Measurements from ENCODE around the gene WFDC6.

The WFDC6 gene

DNA sequence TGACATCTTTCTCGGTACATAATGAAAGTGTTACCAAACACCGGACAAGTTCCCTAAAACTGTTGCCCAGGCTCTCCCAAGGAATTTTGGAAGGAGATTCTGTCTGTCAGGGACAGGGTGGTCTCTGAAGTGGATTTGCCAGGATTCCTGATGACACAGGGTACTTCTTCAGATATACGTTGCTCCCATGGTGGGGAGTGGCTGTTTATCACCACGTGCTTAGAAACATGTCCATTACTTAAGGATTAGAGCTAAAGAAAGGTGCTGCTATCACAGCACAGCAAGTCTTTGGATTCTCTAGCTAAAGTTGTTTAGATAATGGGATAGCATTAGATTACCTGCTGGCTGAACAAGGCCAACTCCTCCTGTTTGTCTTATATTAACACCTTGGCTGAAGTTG, 30.2 kb downstream of the WFDC6 start:
- no peak overlapping the region for H3K4me3 ChIP-seq (ENCODE audit: low read length)
- no peaks in the 10 kb centered on the region; the same call in 1 of the 2 replicates for H4K20me1 ChIP-seq (ENCODE audit: insufficient read depth, low read length)
- no peaks in the 10 kb centered on the region for H3K9me3 ChIP-seq (ENCODE audit: insufficient read depth, low read length)
- TF ChIP-seq, protein P1, sequence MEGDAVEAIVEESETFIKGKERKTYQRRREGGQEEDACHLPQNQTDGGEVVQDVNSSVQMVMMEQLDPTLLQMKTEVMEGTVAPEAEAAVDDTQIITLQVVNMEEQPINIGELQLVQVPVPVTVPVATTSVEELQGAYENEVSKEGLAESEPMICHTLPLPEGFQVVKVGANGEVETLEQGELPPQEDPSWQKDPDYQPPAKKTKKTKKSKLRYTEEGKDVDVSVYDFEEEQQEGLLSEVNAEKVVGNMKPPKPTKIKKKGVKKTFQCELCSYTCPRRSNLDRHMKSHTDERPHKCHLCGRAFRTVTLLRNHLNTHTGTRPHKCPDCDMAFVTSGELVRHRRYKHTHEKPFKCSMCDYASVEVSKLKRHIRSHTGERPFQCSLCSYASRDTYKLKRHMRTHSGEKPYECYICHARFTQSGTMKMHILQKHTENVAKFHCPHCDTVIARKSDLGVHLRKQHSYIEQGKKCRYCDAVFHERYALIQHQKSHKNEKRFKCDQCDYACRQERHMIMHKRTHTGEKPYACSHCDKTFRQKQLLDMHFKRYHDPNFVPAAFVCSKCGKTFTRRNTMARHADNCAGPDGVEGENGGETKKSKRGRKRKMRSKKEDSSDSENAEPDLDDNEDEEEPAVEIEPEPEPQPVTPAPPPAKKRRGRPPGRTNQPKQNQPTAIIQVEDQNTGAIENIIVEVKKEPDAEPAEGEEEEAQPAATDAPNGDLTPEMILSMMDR (IDR thresholded peaks at IDR 0.05; ENCODE audit: low read depth, low read length): no peak
- TF ChIP-seq EZH2phosphoT487 (IDR thresholded peaks at IDR 0.05; ENCODE audit: low read depth): no peak
- no peak overlapping the region for H2AFZ ChIP-seq (ENCODE audit: low read depth, low read length)
- no peak overlapping the region for H3K9ac ChIP-seq (ENCODE audit: low read length)
- H3K4me2 ChIP-seq (ENCODE audit: low read length): no peak overlapping the region
- H3K36me3 ChIP-seq (replicated peaks; ENCODE audit: low read depth, low read length): no peaks in the 10 kb centered on the region
- H3K4me1 ChIP-seq (ENCODE audit: low read length): peaks cover 22% of the 10 kb centered on the region
- H3K27me3 ChIP-seq (ENCODE audit: low read depth, low read length): peaks cover 73% of the 10 kb centered on the region
- H3K79me2 ChIP-seq (ENCODE audit: low read length): no peaks in the 10 kb centered on the region
- H3K27ac ChIP-seq (ENCODE audit: low read length): no peak overlapping the region

DNA sequence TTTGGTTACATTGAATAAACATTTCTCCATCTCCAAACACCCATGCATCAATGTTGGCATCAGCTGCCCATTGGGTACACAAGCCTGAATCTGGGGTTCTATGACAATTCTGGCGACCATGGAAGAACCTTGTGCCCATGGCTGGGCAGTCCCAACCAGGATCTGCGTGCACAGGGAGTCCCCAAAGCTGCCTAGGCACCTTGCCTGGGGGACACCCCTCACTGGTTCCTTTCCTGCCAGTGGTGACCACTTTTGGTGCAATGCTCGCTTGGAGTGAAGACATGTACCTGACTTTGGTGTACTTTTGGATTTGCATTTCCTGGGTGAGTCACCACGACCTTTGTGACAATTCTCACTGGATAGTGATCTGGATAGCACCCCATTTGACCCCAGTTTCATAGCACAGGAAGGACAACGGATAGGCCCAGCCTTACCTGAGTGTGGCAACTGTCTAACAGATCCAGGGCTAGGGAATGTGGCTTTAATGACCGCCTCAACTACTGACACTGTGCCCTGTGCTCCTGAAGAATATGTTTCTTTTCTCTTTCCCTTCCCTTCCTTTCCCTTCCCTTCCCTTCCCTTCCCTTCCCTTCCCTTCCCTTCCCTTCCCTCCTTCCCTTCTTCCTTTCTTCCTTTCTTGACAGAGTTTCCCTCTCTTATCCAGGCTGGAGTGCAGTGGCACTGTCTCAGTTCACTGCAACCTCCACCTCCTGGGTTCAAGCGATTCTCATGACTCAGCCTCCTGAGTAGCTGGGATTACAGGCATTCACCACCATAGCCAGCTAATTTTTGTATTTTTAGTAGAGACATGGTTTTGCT, 31.0 kb downstream of the WFDC6 start:
- H3K4me1 ChIP-seq (ENCODE audit: low read length): peaks cover 22% of the 10 kb centered on the region
- peaks cover 68% of the 10 kb centered on the region for H3K27me3 ChIP-seq (ENCODE audit: low read depth, low read length)
- H3K9me3 ChIP-seq (ENCODE audit: insufficient read depth, low read length): no peaks in the 10 kb centered on the region
- no peak for TF ChIP-seq EZH2phosphoT487 (IDR thresholded peaks at IDR 0.05; ENCODE audit: low read depth)
- H3K36me3 ChIP-seq (replicated peaks; ENCODE audit: low read depth, low read length): no peaks in the 10 kb centered on the region
- no peak overlapping the region for H2AFZ ChIP-seq (ENCODE audit: low read depth, low read length)
- no peaks in the 10 kb centered on the region for H3K79me2 ChIP-seq (ENCODE audit: low read length)
- peak overlapping the region; percentile 71 for H3K4me2 ChIP-seq (ENCODE audit: low read length)
- no peak overlapping the region for H3K27ac ChIP-seq (ENCODE audit: low read length)
- H3K9ac ChIP-seq (ENCODE audit: low read length): no peak overlapping the region
- H3K4me3 ChIP-seq (ENCODE audit: low read length): no peak overlapping the region
- no peaks in the 10 kb centered on the region; the same call in 1 of the 2 replicates for H4K20me1 ChIP-seq (ENCODE audit: insufficient read depth, low read length)

DNA sequence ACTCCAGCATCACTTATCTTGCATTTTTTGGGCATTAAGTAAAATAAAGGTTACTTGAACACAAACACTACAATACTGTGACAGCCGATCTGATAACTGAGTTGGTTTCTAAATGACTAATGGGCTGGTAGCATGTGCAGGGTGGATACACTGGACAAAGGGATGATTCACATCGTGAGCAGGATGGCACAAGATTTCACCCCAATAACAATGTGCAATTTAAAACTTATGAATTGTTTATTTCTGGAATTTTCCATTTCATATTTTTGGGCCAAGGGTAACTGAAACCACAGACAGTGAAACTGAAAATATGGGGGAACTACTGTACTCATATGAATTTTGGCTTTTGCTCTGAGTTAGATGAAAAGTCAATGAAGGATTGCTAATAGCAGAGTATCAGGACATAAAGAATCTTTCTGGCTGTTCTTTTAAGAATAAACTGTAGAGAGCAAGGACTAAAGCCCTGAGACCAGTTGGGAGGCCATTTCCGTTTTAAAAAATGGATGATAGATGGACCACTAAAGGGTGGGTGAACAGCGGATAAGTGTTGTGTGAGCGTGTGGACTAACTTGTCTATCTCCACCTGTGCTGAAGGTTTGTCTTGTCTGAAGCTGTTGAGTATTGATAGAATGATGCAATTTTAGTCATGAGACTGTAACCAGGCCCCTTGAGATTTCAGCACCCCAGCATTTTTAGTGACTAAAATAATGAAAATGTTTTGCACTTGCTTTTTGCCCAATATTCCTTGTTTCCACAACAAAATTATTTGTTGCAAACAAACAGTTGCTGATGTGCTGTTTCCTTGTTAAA, 32.1 kb downstream of the WFDC6 start:
- H3K4me1 ChIP-seq (ENCODE audit: low read length): peaks cover 22% of the 10 kb centered on the region
- no peaks in the 10 kb centered on the region for H3K79me2 ChIP-seq (ENCODE audit: low read length)
- H3K9ac ChIP-seq (ENCODE audit: low read length): no peak overlapping the region
- H3K4me2 ChIP-seq (ENCODE audit: low read length): peak overlapping the region; percentile 71
- no peak overlapping the region for H2AFZ ChIP-seq (ENCODE audit: low read depth, low read length)
- H3K4me3 ChIP-seq (ENCODE audit: low read length): peak overlapping the region; percentile 47
- H3K9me3 ChIP-seq (ENCODE audit: insufficient read depth, low read length): no peaks in the 10 kb centered on the region
- H3K27me3 ChIP-seq (ENCODE audit: low read depth, low read length): peaks cover 68% of the 10 kb centered on the region
- H4K20me1 ChIP-seq (ENCODE audit: insufficient read depth, low read length): no peaks in the 10 kb centered on the region; the same call in 1 of the 2 replicates
- TF ChIP-seq, protein P1 (IDR thresholded peaks at IDR 0.05; ENCODE audit: low read depth, low read length): no peak
- no peak for TF ChIP-seq EZH2phosphoT487 (IDR thresholded peaks at IDR 0.05; ENCODE audit: low read depth)
- H3K36me3 ChIP-seq (replicated peaks; ENCODE audit: low read depth, low read length): no peaks in the 10 kb centered on the region
- peak overlapping the region; percentile 14; the same call in 1 of the 2 replicates for H3K27ac ChIP-seq (ENCODE audit: low read length)

DNA sequence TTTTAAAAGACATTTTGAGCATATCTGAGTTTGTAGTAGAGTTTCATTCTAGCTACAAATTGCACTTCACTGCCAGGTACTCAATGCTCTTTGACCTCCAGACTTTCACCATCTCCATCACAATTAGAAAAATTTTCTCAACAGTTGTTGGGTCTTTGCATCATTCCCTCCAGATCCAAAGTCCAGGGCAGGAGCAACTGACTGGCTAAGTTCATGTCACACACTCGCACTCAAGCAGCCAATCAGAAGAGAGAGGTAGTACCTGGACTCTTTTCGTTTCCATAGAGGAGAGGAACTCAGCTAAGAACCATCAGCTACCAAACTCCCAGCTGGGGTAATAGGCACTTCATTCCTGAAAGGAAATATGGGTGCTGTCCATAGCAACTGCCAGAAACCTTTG, 32.9 kb downstream of the WFDC6 start:
- no peaks in the 10 kb centered on the region for H3K79me2 ChIP-seq (ENCODE audit: low read length)
- peaks cover 22% of the 10 kb centered on the region for H3K4me1 ChIP-seq (ENCODE audit: low read length)
- no peaks in the 10 kb centered on the region for H3K9me3 ChIP-seq (ENCODE audit: insufficient read depth, low read length)
- peaks cover 71% of the 10 kb centered on the region for H3K27me3 ChIP-seq (ENCODE audit: low read depth, low read length)
- TF ChIP-seq EZH2phosphoT487 (IDR thresholded peaks at IDR 0.05; ENCODE audit: low read depth): no peak
- TF ChIP-seq, protein P1 (IDR thresholded peaks at IDR 0.05; ENCODE audit: low read depth, low read length): no peak
- H3K27ac ChIP-seq (ENCODE audit: low read length): no peak overlapping the region
- H4K20me1 ChIP-seq (ENCODE audit: insufficient read depth, low read length): no peaks in the 10 kb centered on the region; the same call in 1 of the 2 replicates
- no peak overlapping the region for H3K9ac ChIP-seq (ENCODE audit: low read length)
- H3K36me3 ChIP-seq (replicated peaks; ENCODE audit: low read depth, low read length): no peaks in the 10 kb centered on the region
- H3K4me3 ChIP-seq (ENCODE audit: low read length): no peak overlapping the region
- no peak overlapping the region for H2AFZ ChIP-seq (ENCODE audit: low read depth, low read length)
- H3K4me2 ChIP-seq (ENCODE audit: low read length): no peak overlapping the region
